ENCODE data around the gene KPNA5.

- TF ChIP-seq CTCF (IDR thresholded peaks at IDR 0.05 in 8 of 11, conservative IDR thresholded peaks at IDR 0.05 in 3 of 11) = no peak
- no peak for TF ChIP-seq POLR2A (IDR thresholded peaks at IDR 0.05)
- no peak for TF ChIP-seq POLR2AphosphoS5 (IDR thresholded peaks at IDR 0.05)
Observed at GRCh38 chr6:116764629-116764960, 83.6 kb downstream of the KPNA5 start.
